Neuronal stem cell (in vitro differentiated cells): ENCODE data around the gene PDE7B.

ENCODE experiments used
- DNase-seq: peaks from one replicate; pipeline ENCODE4 v3.0.0-alpha.2; 2013; ENCODE audit warnings: low spot score
- H2AFZ ChIP-seq: one replicate; pipeline ENCODE4 v1.6.1; 2013; ENCODE audit warnings: mild to moderate bottlenecking, low read length, inconsistent platforms
- H2AK5ac ChIP-seq: 2 replicates; pipeline ENCODE4 v1.6.1; 2013; ENCODE audit warnings: low read depth, mild to moderate bottlenecking, inconsistent platforms, low read length, moderate library complexity, mixed read lengths
- H2BK120ac ChIP-seq: 2 replicates; pipeline ENCODE4 v1.6.1; 2013; ENCODE audit warnings: low read depth, mild to moderate bottlenecking, inconsistent platforms, low read length, moderate library complexity, mixed read lengths
- H2BK12ac ChIP-seq: one replicate; pipeline ENCODE4 v1.6.1; 2013; ENCODE audit warnings: low read length, inconsistent platforms
- H2BK15ac ChIP-seq: 2 replicates; pipeline ENCODE4 v1.6.1; 2013; ENCODE audit warnings: mild to moderate bottlenecking, low read length, inconsistent platforms, mixed read lengths
- H2BK5ac ChIP-seq: one replicate; pipeline ENCODE4 v1.6.1; 2013; ENCODE audit warnings: inconsistent platforms, mild to moderate bottlenecking, low read length, moderate library complexity
- H3K14ac ChIP-seq: one replicate; pipeline ENCODE4 v1.6.1; 2013; ENCODE audit warnings: low read length, inconsistent platforms
- H3K18ac ChIP-seq: 2 replicates; pipeline ENCODE4 v1.6.1; 2013; ENCODE audit warnings: low read length, inconsistent platforms
- H3K23ac ChIP-seq: 2 replicates; pipeline ENCODE4 v1.6.1; 2013; ENCODE audit warnings: low read depth, mild to moderate bottlenecking, mixed read lengths, low read length, inconsistent platforms; ENCODE audit not compliant: poor library complexity
- H3K27ac ChIP-seq: replicated peaks from 3 replicates; pipeline ENCODE4 v1.5.1; 2013; ENCODE audit warnings: low read length, inconsistent platforms
- H3K27me3 ChIP-seq, 3 experiments: 2 replicates each; pipeline ENCODE4 v1.6.1; 2013; ENCODE audit warnings: low read length in 3 of 3, mild to moderate bottlenecking in 2 of 3, inconsistent platforms in 1 of 3, low read depth in 1 of 3, mixed read lengths in 1 of 3, moderate library complexity in 1 of 3; ENCODE audit not compliant: control insufficient read depth in 3 of 3, insufficient read depth in 3 of 3
- H3K36me3 ChIP-seq, 2 donors: replicated peaks in 1 of 2; 2 replicates each; pipeline ENCODE4 v1.6.1; 2013; ENCODE audit warnings: low read length in 2 of 2; ENCODE audit not compliant: control insufficient read depth in 2 of 2, insufficient read depth in 2 of 2
- H3K4ac ChIP-seq: 2 replicates; pipeline ENCODE4 v1.6.1; 2013; ENCODE audit warnings: inconsistent platforms, mild to moderate bottlenecking, low read length, moderate library complexity
- H3K4me1 ChIP-seq, 2 donors: 1 replicate in 1 of 2; 2 replicates in 1 of 2; pipeline ENCODE4 v1.6.1; 2013; ENCODE audit warnings: low read length in 2 of 2, low read depth in 1 of 2; ENCODE audit not compliant: control insufficient read depth in 2 of 2, insufficient read depth in 1 of 2
- H3K4me2 ChIP-seq: one replicate; pipeline ENCODE4 v1.6.1; 2013; ENCODE audit warnings: mild to moderate bottlenecking, low read length, inconsistent platforms; ENCODE audit not compliant: insufficient read depth, poor library complexity, severe bottlenecking
- H3K4me3 ChIP-seq, 2 donors: 2 replicates each; pipeline ENCODE4 v1.5.1; 2013; ENCODE audit warnings: low read length in 2 of 2, mild to moderate bottlenecking in 2 of 2, inconsistent platforms in 1 of 2, moderate library complexity in 1 of 2
- H3K79me1 ChIP-seq: one replicate; pipeline ENCODE4 v1.6.1; 2013; ENCODE audit warnings: low read depth, mild to moderate bottlenecking, inconsistent platforms, low read length, moderate library complexity
- H3K9ac ChIP-seq: one replicate; pipeline ENCODE4 v1.6.1; 2013; ENCODE audit warnings: mild to moderate bottlenecking, low read depth, low read length, inconsistent platforms; ENCODE audit not compliant: poor library complexity
- H3K9me3 ChIP-seq, 2 donors: replicated peaks in 1 of 2; 2 replicates each; pipeline versions ENCODE3 to v1.6.1; 2013; ENCODE audit warnings: low read length in 2 of 2, mild to moderate bottlenecking in 2 of 2, inconsistent platforms in 1 of 2, low read depth in 1 of 2, mixed read lengths in 1 of 2, moderate library complexity in 1 of 2; ENCODE audit not compliant: control insufficient read depth in 2 of 2, insufficient read depth in 1 of 2
- H4K8ac ChIP-seq: one replicate; pipeline ENCODE4 v1.6.1; 2013; ENCODE audit warnings: low read depth, mild to moderate bottlenecking, inconsistent platforms, low read length, moderate library complexity
- H4K91ac ChIP-seq: one replicate; pipeline ENCODE4 v1.6.1; 2013; ENCODE audit warnings: low read length, low read depth, mild to moderate bottlenecking, inconsistent platforms; ENCODE audit not compliant: poor library complexity
- WGBS, 2 donors: extraction: QIAGEN DNeasy Blood & Tissue Kit; methylation state at CpG; one replicate each; pipeline ENCODE4 v1.1.7; 2013; ENCODE audit warnings: missing lambda C conversion rate in 2 of 2, mixed read lengths in 1 of 2; ENCODE audit not compliant: insufficient read length in 2 of 2, insufficient replicate concordance in 1 of 2; ENCODE audit errors: extremely low coverage in 2 of 2; 5-methylcytosine and 5-hydroxymethylcytosine counted together

The PDE7B gene

DNA sequence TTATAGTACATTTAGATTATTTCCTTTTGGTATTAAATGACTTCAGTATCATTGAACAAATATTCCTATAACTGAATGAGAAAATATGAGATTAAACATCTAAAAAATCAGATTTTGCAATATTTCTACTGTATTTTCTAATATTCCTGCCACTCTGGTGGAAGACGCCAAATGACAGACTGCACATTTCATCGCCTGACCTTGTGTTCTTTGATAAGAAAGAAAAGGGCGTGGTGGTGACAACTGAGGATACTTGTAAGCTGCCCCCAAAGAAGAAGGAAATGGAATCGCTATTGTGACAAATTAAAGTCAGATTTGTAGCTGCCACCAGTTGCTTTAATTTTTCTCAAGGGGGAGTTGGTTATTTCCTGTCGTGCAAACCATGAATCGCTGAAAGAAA is 267.3 kb downstream of the PDE7B start:
- Histone ChIP-seq H2BK120ac (no peak overlapping the region), H3K4ac (no peak overlapping the region), H3K36me3 (no peaks in the 10 kb centered on the region), H3K4me1 (peaks cover 6 to 7% of the 10 kb centered on the region in 2 donors), H4K8ac (no peak overlapping the region), H2BK5ac (no peak overlapping the region), H2BK12ac (no peak overlapping the region), H2AK5ac (no peak overlapping the region), H2BK15ac (no peak overlapping the region), H3K79me1 (peaks cover 1% of the 10 kb centered on the region), H3K4me2 (no peak overlapping the region), H3K27ac (no peak overlapping the region), H3K18ac (no peak overlapping the region), H4K91ac (no peak overlapping the region), H3K14ac (no peak overlapping the region), H3K9me3 (peaks cover 0 to 3% of the 10 kb centered on the region in 2 donors), H3K9ac (no peak overlapping the region), H3K4me3 (no peak overlapping the region), H3K23ac (no peak overlapping the region), H2AFZ (no peak overlapping the region), H3K27me3 (no peaks in the 10 kb centered on the region)
- no peak for DNase-seq
- WGBS, 2 donors: no CpG with 5 or more reads among the region's 6 CpGs

DNA sequence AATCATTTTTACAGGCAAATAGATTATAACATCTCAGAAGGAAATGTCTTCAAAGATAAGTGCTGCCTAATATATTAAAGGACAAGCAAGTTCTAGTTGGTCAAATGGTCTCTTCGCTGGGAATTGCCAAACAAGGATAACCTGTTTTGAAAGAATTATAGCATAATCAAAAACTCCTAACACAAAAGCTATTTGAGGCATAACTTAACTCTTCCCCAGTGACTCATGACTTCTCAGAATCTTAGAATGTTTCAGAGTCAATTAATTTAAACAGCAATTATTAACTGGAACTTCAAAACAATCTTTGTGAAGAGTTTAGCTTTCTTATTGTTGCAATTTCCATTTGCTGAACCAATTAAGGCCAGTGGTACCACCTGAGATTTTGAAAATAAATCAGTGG is 272.0 kb downstream of the PDE7B start:
- no peak overlapping the region for H3K9ac ChIP-seq
- no peaks in the 10 kb centered on the region for H3K9me3 ChIP-seq
- peaks cover 0 to 4% of the 10 kb centered on the region in 2 donors for H3K4me1 ChIP-seq
- no CpG with 5 or more reads among the region's 1 CpG for WGBS, 2 donors
- no peak overlapping the region for H4K8ac ChIP-seq
- no peak overlapping the region for H2AK5ac ChIP-seq
- no peak overlapping the region for H2BK12ac ChIP-seq
- H3K79me1 ChIP-seq: no peaks in the 10 kb centered on the region
- no peak overlapping the region for H2BK120ac ChIP-seq
- no peak overlapping the region for H3K27ac ChIP-seq
- no peak overlapping the region for H2BK15ac ChIP-seq
- H3K18ac ChIP-seq: no peak overlapping the region
- no peak overlapping the region for H4K91ac ChIP-seq
- no peak overlapping the region for H3K4ac ChIP-seq
- no peak overlapping the region for H2AFZ ChIP-seq
- H3K14ac ChIP-seq: no peak overlapping the region
- H3K27me3 ChIP-seq: no peaks in the 10 kb centered on the region
- no peak overlapping the region for H3K4me3 ChIP-seq
- H3K23ac ChIP-seq: no peak overlapping the region
- no peak overlapping the region for H2BK5ac ChIP-seq
- H3K36me3 ChIP-seq: no peaks in the 10 kb centered on the region
- DNase-seq: no peak
- no peak overlapping the region for H3K4me2 ChIP-seq

DNA sequence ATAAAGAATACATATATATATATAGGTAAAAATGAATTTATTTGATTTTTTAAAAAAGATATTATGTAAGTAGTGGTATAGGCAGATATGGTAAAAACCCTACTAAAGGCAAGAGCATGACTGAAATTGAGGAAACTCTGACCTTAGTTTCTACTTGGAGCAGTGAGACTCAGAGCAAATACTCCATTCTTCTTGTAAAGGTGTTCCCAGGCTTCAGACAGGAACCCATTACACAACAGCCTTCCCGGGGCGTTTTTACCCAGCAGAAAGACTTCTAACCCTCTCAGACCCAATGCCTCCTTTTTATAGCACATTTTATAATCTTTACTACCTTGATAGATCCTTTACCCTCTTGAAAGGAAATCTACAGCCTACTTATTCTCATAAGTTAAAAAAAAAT is 274.1 kb downstream of the PDE7B start:
- H3K27ac ChIP-seq: no peak overlapping the region
- H4K91ac ChIP-seq: no peak overlapping the region
- no peak overlapping the region for H3K18ac ChIP-seq
- H3K14ac ChIP-seq: no peak overlapping the region
- H3K9me3 ChIP-seq: no peaks in the 10 kb centered on the region
- no peak overlapping the region for H3K4me2 ChIP-seq
- H3K4me3 ChIP-seq: no peak overlapping the region
- H2BK15ac ChIP-seq: no peak overlapping the region
- H3K27me3 ChIP-seq: no peaks in the 10 kb centered on the region
- H4K8ac ChIP-seq: no peak overlapping the region
- no peak overlapping the region for H2BK12ac ChIP-seq
- no CpG with 5 or more reads among the region's 2 CpGs for WGBS, 2 donors
- H3K4me1 ChIP-seq: peaks cover 0 to 4% of the 10 kb centered on the region in 2 donors
- H3K9ac ChIP-seq: no peak overlapping the region
- no peak overlapping the region for H2AFZ ChIP-seq
- DNase-seq: no peak
- no peaks in the 10 kb centered on the region for H3K36me3 ChIP-seq
- H3K23ac ChIP-seq: no peak overlapping the region
- H3K79me1 ChIP-seq: no peaks in the 10 kb centered on the region
- H2AK5ac ChIP-seq: no peak overlapping the region
- no peak overlapping the region for H2BK120ac ChIP-seq
- H3K4ac ChIP-seq: no peak overlapping the region
- H2BK5ac ChIP-seq: no peak overlapping the region

DNA sequence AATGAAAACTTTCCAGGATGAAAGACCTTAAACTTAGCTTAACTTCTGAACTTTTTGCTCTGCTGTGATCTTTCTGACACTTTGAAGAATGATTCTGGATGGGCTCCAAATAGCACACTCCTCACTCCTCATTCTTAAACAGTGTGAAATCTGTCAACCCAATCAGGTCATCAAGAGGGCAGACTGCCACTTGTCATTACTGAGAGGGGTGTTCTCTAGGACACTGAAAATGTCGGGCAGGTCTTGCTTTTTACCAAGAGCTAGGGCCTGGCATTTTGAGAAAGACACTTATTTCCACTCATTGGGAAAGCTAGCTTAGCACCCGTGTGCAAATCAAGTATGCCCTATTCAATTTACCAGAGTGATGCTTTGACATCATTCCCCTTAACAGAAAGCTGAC is 276.4 kb downstream of the PDE7B start:
- Histone ChIP-seq H2BK120ac (no peak overlapping the region), H3K27me3 (no peaks in the 10 kb centered on the region), H2BK12ac (no peak overlapping the region), H3K18ac (no peak overlapping the region), H2BK5ac (no peak overlapping the region), H3K79me1 (no peaks in the 10 kb centered on the region), H3K27ac (no peak overlapping the region), H3K4me1 (peaks cover 0 to 4% of the 10 kb centered on the region in 2 donors), H3K14ac (no peak overlapping the region), H4K91ac (no peak overlapping the region), H2AK5ac (no peak overlapping the region), H3K9ac (no peak overlapping the region), H3K9me3 (no peaks in the 10 kb centered on the region), H3K23ac (no peak overlapping the region), H3K36me3 (no peaks in the 10 kb centered on the region), H2BK15ac (no peak overlapping the region), H4K8ac (no peak overlapping the region), H3K4me2 (no peak overlapping the region), H3K4me3 (no peak overlapping the region), H3K4ac (no peak overlapping the region), H2AFZ (no peak overlapping the region)
- DNase-seq: no peak
- WGBS, 2 donors: no CpG with 5 or more reads among the region's 2 CpGs
